H1 (cell line): ENCODE data around the gene MYH9. TPM values are rescaled to one million over a fixed set of nuclear protein-coding genes. Genes with fewer than 3 reads are reported as not detected.

ENCODE experiments used
- BACH1 ChIP-seq: IDR thresholded peaks from 2 replicates; pipeline ENCODE4 v1.6.1; 2012; ENCODE audit warnings: low read length, improper control_type of control experiment
- BRCA1 ChIP-seq: IDR thresholded peaks from 2 replicates; pipeline ENCODE4 v1.6.1; 2012; ENCODE audit warnings: low read depth, low read length, improper control_type of control experiment
- CBX8 ChIP-seq: fragments of 300-800, 300-1000 bp; sonication (generic); IDR thresholded peaks from 2 replicates; pipeline ENCODE4 v1.7.1; 2016; ENCODE audit warnings: low read depth, low read length, borderline replicate concordance
- CHD7 ChIP-seq: fragments of 300-600 bp; sonication (generic); IDR thresholded peaks from 2 replicates; pipeline ENCODE4 v1.7.1; 2012; ENCODE audit warnings: low read length, moderate library complexity, mild to moderate bottlenecking, inconsistent platforms; ENCODE audit not compliant: insufficient replicate concordance
- GABPA ChIP-seq: IDR thresholded peaks from 2 replicates; pipeline ENCODE4 v1.6.1; 2011; ENCODE audit warnings: mild to moderate bottlenecking, low read length, moderate library complexity, borderline replicate concordance; ENCODE audit not compliant: insufficient read depth
- JUN ChIP-seq: IDR thresholded peaks from 2 replicates; pipeline ENCODE4 v1.6.1; 2011; ENCODE audit warnings: low read depth, mild to moderate bottlenecking, improper control_type of control experiment, low read length
- POU5F1 ChIP-seq: IDR thresholded peaks from 2 replicates; pipeline ENCODE4 v1.6.1; 2011; ENCODE audit warnings: low read depth, mild to moderate bottlenecking, low read length, moderate library complexity
- RAD21 ChIP-seq, 2 experiments: IDR thresholded peaks in 1 of 2; conservative IDR thresholded peaks in 1 of 2; 2 replicates each; pipeline ENCODE4 v1.6.1; 2011; ENCODE audit warnings: low read depth in 2 of 2, low read length in 2 of 2, improper control_type of control experiment in 1 of 2, inconsistent platforms in 1 of 2, mild to moderate bottlenecking in 1 of 2, moderate library complexity in 1 of 2
- SUZ12 ChIP-seq: fragments of 200-600 bp; sonication (generic); IDR thresholded peaks from 2 replicates; pipeline ENCODE4 v1.6.1; 2012; ENCODE audit warnings: mild to moderate bottlenecking, inconsistent platforms, low read length, moderate library complexity, mixed read lengths
- YY1 ChIP-seq: IDR thresholded peaks from 2 replicates; pipeline ENCODE4 v1.6.1; 2011; ENCODE audit warnings: low read depth, mild to moderate bottlenecking, low read length
- polyA plus RNA-seq, 7 experiments: library from polyadenylated mRNA; depleted of rRNA in 3 of 7; stranded (reverse) in 5 of 7; unstranded in 2 of 7; fragments of >200 nt in 5 of 7; fragments of 200-250 nt in 2 of 7; gene quantifications; 1 replicate in 5 of 7; 2 replicates in 1 of 7; 4 replicates in 1 of 7; pipeline versions ENCODE4 v1.2.1 to v1.2.3, GENCODE V29; 2011 to 2013; ENCODE audit warnings: missing spikeins in 2 of 7, mixed read lengths in 2 of 7
- total RNA-seq: library from RNA; stranded (reverse); fragmentation: NEBNext Ultra II Directional; extraction: Animal tissue kit (Norgen Biotek cat#: 25700); gene quantifications from 2 replicates; pipeline ENCODE4 v1.2.1, GENCODE V29; 2021

The MYH9 gene
- total and polyA plus RNA-seq, 2 of the 8 experiments (the other 6 are each of a cell fraction or from before 2014, with no cell fraction given) = 24.9 to 322 TPM

GRCh38 chr22:36334081-36334820 is 53.5 kb downstream of the MYH9 start (continued):
- TF ChIP-seq CHD7 (no peak), BRCA1 (no peak), JUN (no peak), YY1 (0 out of 2 replicates have a peak, but pooled peaks have one; percentile 19), GABPA (peak; percentile 47; the same call in 1 of the 2 replicates), SUZ12 (no peak), CBX8 (no peak), RAD21 (IDR thresholded peaks at IDR 0.05 in 1 of 2, conservative IDR thresholded peaks at IDR 0.05 in 1 of 2; ENCODE audit: low read depth in 2 of 2, low read length in 2 of 2) (peak; percentile 43 to 60), POU5F1 (no peak), BACH1 (no peak)
